Epithelial cell of prostate (primary cell): ENCODE measurements around the gene DCHS2.

Source experiments
- DNase-seq: peaks from one replicate; pipeline ENCODE4 v3.0.0-alpha.2; 2011; ENCODE audit warnings: low read depth, low spot score
- H3K27ac ChIP-seq: fragments of 450-650 bp; 2 replicates; pipeline ENCODE4 v1.5.1; 2017; ENCODE audit warnings: mild to moderate bottlenecking

The DCHS2 gene

GRCh38 chr4:154492288-154492687 lies 689 bp upstream of the DCHS2 start:
- no peak for DNase-seq
- no peak overlapping the region for H3K27ac ChIP-seq

GRCh38 chr4:154490583-154491340 lies 837 bp downstream of the DCHS2 start:
- no peak overlapping the region for H3K27ac ChIP-seq
- DNase-seq: no peak

- no peak for DNase-seq
- H3K27ac ChIP-seq: no peak overlapping the region
Observed at GRCh38 chr4:154490234-154490582, 1.4 kb downstream of the DCHS2 start.

- no peak for DNase-seq
- H3K27ac ChIP-seq: no peak overlapping the region
Observed at GRCh38 chr4:154489558-154490233, 1.9 kb downstream of the DCHS2 start.

- no peak for DNase-seq
Observed at GRCh38 chr4:154487145-154487544, 4.5 kb downstream of the DCHS2 start.

GRCh38 chr4:154485127-154485773 lies 6.3 kb downstream of the DCHS2 start:
- no peak for DNase-seq

More at GRCh38 chr4:154487145-154487544, 4.5 kb downstream of the DCHS2 start:
- no peak overlapping the region for H3K27ac ChIP-seq

GRCh38 chr4:154478547-154478946 lies 13.1 kb downstream of the DCHS2 start:
- no peak overlapping the region for H3K27ac ChIP-seq
- DNase-seq: no peak

More at GRCh38 chr4:154485127-154485773, 6.3 kb downstream of the DCHS2 start:
- no peak overlapping the region for H3K27ac ChIP-seq

GRCh38 chr4:154478128-154478527 lies 13.5 kb downstream of the DCHS2 start:
- DNase-seq: no peak
- no peak overlapping the region for H3K27ac ChIP-seq

- no peak for DNase-seq
- H3K27ac ChIP-seq: no peak overlapping the region
Observed at GRCh38 chr4:154476232-154476631, 15.4 kb downstream of the DCHS2 start.

GRCh38 chr4:154475820-154476219 lies 15.8 kb downstream of the DCHS2 start:
- no peak overlapping the region for H3K27ac ChIP-seq
- no peak for DNase-seq

- no peak for DNase-seq
Observed at GRCh38 chr4:154473497-154473896, 18.1 kb downstream of the DCHS2 start.

GRCh38 chr4:154472858-154473257 lies 18.7 kb downstream of the DCHS2 start:
- DNase-seq: no peak
- H3K27ac ChIP-seq: no peak overlapping the region

More at GRCh38 chr4:154473497-154473896, 18.1 kb downstream of the DCHS2 start:
- no peak overlapping the region for H3K27ac ChIP-seq

- H3K27ac ChIP-seq: no peak overlapping the region
- DNase-seq: no peak
Observed at GRCh38 chr4:154471526-154472331, 19.9 kb downstream of the DCHS2 start.

- no peak for DNase-seq
Observed at GRCh38 chr4:154471032-154471431, 20.6 kb downstream of the DCHS2 start.

GRCh38 chr4:154467886-154468285 lies 23.7 kb downstream of the DCHS2 start:
- DNase-seq: peak; percentile 87
- peak overlapping the region; percentile 47 for H3K27ac ChIP-seq

More at GRCh38 chr4:154471032-154471431, 20.6 kb downstream of the DCHS2 start:
- no peak overlapping the region for H3K27ac ChIP-seq

GRCh38 chr4:154466336-154466735 lies 25.3 kb downstream of the DCHS2 start:
- no peak for DNase-seq
- H3K27ac ChIP-seq: no peak overlapping the region

- peak overlapping the region; percentile 35 for H3K27ac ChIP-seq
- DNase-seq: peak; percentile 26
Observed at GRCh38 chr4:154465085-154465484, 26.5 kb downstream of the DCHS2 start.

GRCh38 chr4:154464654-154465053 lies 26.9 kb downstream of the DCHS2 start:
- DNase-seq: no peak
- peak overlapping the region; percentile 35 for H3K27ac ChIP-seq

GRCh38 chr4:154462081-154462810 lies 29.4 kb downstream of the DCHS2 start:
- H3K27ac ChIP-seq: no peak overlapping the region
- no peak for DNase-seq

- H3K27ac ChIP-seq: no peak overlapping the region
- DNase-seq: no peak
Observed at GRCh38 chr4:154457471-154457870, 34.1 kb downstream of the DCHS2 start.
